WTC11 (cell line): ENCODE measurements around the gene SVEP1. TPM values are rescaled to one million over a fixed set of nuclear protein-coding genes. Genes with fewer than 3 reads are reported as not detected.

Experiments
- ATAC-seq: fragments of 200-7000 bp; cut with Tn5 transposase; 2 replicates; pipeline ENCODE4 v1.10.0; 2021; ENCODE audit warnings: mild to moderate bottlenecking, moderate library complexity
- CTCF ChIA-PET: fragments of 300-600 bp; sonication (Branson Sonifier 250); formaldehyde crosslinking; loops from one replicate; lab custom pipeline; 2021; ENCODE audit warnings: antibody characterized with exemption; lab: Charles Lee
- POLR2A ChIA-PET: fragments of 350-600 bp; sonication (Branson Sonifier 250); formaldehyde crosslinking; loops from one replicate; lab custom pipeline; 2021; ENCODE audit warnings: antibody characterized with exemption; lab: Charles Lee
- DNase-seq: peaks from one replicate; pipeline ENCODE4 v3.0.0; 2021; ENCODE audit warnings: low spot score
- H3K27ac Mint-ChIP-seq: 2 replicates; pipeline ENCODE4 v1.8.0; 2021; ENCODE audit warnings: mixed read lengths
- H3K27me3 Mint-ChIP-seq: 2 replicates; pipeline ENCODE4 v1.8.0; 2021; ENCODE audit warnings: low read depth, mild to moderate bottlenecking, moderate library complexity, mixed read lengths
- H3K36me3 Mint-ChIP-seq: 2 replicates; pipeline ENCODE4 v1.8.0; 2021; ENCODE audit warnings: mixed read lengths
- H3K4me1 Mint-ChIP-seq: 2 replicates; pipeline ENCODE4 v1.8.0; 2022; ENCODE audit warnings: mixed read lengths
- H3K4me3 Mint-ChIP-seq: 2 replicates; pipeline ENCODE4 v1.8.0; 2021; ENCODE audit warnings: mild to moderate bottlenecking, moderate library complexity, mixed read lengths
- H3K9me3 Mint-ChIP-seq: 2 replicates; pipeline ENCODE4 v1.8.0; 2021; ENCODE audit warnings: mixed read lengths
- ATF1 ChIP-seq: sonication (generic); formaldehyde crosslinking; IDR thresholded peaks from 2 replicates; pipeline ENCODE4 v1.8.1; 2023; ENCODE audit warnings: mild to moderate bottlenecking, moderate library complexity, missing genetic modification reagents
- CREM ChIP-seq: sonication (generic); formaldehyde crosslinking; IDR thresholded peaks from 2 replicates; pipeline ENCODE4 v1.8.1; 2022; ENCODE audit warnings: mild to moderate bottlenecking, missing genetic modification reagents, moderate library complexity
- ELF4 ChIP-seq: sonication (generic); formaldehyde crosslinking; IDR thresholded peaks from 2 replicates; pipeline ENCODE4 v1.8.1; 2022; ENCODE audit warnings: low read depth, mild to moderate bottlenecking, moderate library complexity, missing genetic modification reagents
- ERG ChIP-seq: fragments of 250-450 bp; sonication (Bioruptor Pico); IDR thresholded peaks from 2 replicates; pipeline ENCODE4 v1.8.0; 2021; ENCODE audit warnings: mild to moderate bottlenecking
- IRF2 ChIP-seq: sonication (generic); formaldehyde crosslinking; IDR thresholded peaks from 2 replicates; pipeline ENCODE4 v1.8.0; 2022; ENCODE audit warnings: low read depth, missing genetic modification reagents, borderline replicate concordance
- KAT7 ChIP-seq: sonication (generic); formaldehyde crosslinking; IDR thresholded peaks from 2 replicates; pipeline ENCODE4 v1.8.1; 2023; ENCODE audit warnings: missing genetic modification reagents, mild to moderate bottlenecking, borderline replicate concordance
- MYBL2 ChIP-seq: sonication (generic); formaldehyde crosslinking; IDR thresholded peaks from 2 replicates; pipeline ENCODE4 v1.8.1; 2023; ENCODE audit warnings: mild to moderate bottlenecking, moderate library complexity, missing genetic modification reagents
- RELA ChIP-seq: sonication (generic); formaldehyde crosslinking; IDR thresholded peaks from 2 replicates; pipeline ENCODE4 v1.8.1; 2022; ENCODE audit warnings: missing genetic modification reagents, mild to moderate bottlenecking, borderline replicate concordance
- SP1 ChIP-seq: sonication (generic); formaldehyde crosslinking; conservative IDR thresholded peaks from 2 replicates; pipeline ENCODE4 v1.8.1; 2022; ENCODE audit warnings: missing genetic modification reagents
- STAT6 ChIP-seq: sonication (generic); formaldehyde crosslinking; conservative IDR thresholded peaks from 2 replicates; pipeline ENCODE4 v1.8.1; 2023; ENCODE audit warnings: mild to moderate bottlenecking, low read depth, missing genetic modification reagents, moderate library complexity
- TCF7 ChIP-seq: sonication (generic); formaldehyde crosslinking; IDR thresholded peaks from 2 replicates; pipeline ENCODE4 v1.8.0; 2022; ENCODE audit warnings: mild to moderate bottlenecking, low read depth, missing genetic modification reagents, moderate library complexity
- USF2 ChIP-seq: sonication (generic); formaldehyde crosslinking; IDR thresholded peaks from 2 replicates; pipeline ENCODE4 v1.8.1; 2023; ENCODE audit warnings: mild to moderate bottlenecking, missing genetic modification reagents, moderate library complexity
- ZBTB21 ChIP-seq: sonication (generic); formaldehyde crosslinking; IDR thresholded peaks from 2 replicates; pipeline ENCODE4 v1.8.1; 2023; ENCODE audit warnings: mild to moderate bottlenecking, missing genetic modification reagents, borderline replicate concordance
- ZNF512 ChIP-seq: sonication (generic); formaldehyde crosslinking; IDR thresholded peaks from 2 replicates; pipeline ENCODE4 v1.8.1; 2022; ENCODE audit warnings: missing genetic modification reagents, borderline replicate concordance
- ZNF532 ChIP-seq: fragments of 250-450 bp; sonication (Bioruptor Pico); IDR thresholded peaks from 2 replicates; pipeline ENCODE4 v1.9.0; 2021; ENCODE audit warnings: mild to moderate bottlenecking, borderline replicate concordance
- total RNA-seq: library from RNA; stranded (reverse); gene quantifications from 3 replicates; pipeline ENCODE4 v1.2.3, GENCODE V29; 2021

Gene SVEP1
- total RNA-seq, 1 experiment from 2014 or later: 0.74 TPM

GRCh38 chr9:110447476-110447875, 132.1 kb downstream of the SVEP1 start:
- no peak for TF ChIP-seq MYBL2 (CRISPR knock-in tag)
- TF ChIP-seq RELA: no peak
- no peak for TF ChIP-seq ZBTB21 (CRISPR knock-in tag)
- TF ChIP-seq ZNF512 (CRISPR knock-in tag): no peak
- TF ChIP-seq IRF2 (CRISPR knock-in tag): no peak
- TF ChIP-seq ERG (CRISPR knock-in tag): no peak
- no peak for DNase-seq
- peaks cover 21% of the 10 kb centered on the region for H3K9me3 Mint-ChIP-seq
- no peak overlapping the region for H3K4me3 Mint-ChIP-seq
- no peak overlapping the region for H3K27ac Mint-ChIP-seq
- ATAC-seq: no peak
- H3K27me3 Mint-ChIP-seq: no peaks in the 10 kb centered on the region; the same call in 1 of the 2 replicates
- ChIA-PET POLR2A (no interaction called here), CTCF (no interaction called here)
- no peaks in the 10 kb centered on the region for H3K4me1 Mint-ChIP-seq
- peaks cover 9% of the 10 kb centered on the region for H3K36me3 Mint-ChIP-seq

- Mint-ChIP-seq H3K27me3 (no peaks in the 10 kb centered on the region; the same call in 1 of the 2 replicates), H3K4me1 (no peaks in the 10 kb centered on the region), H3K36me3 (peaks cover 9% of the 10 kb centered on the region), H3K9me3 (peaks cover 21% of the 10 kb centered on the region), H3K4me3 (no peak overlapping the region), H3K27ac (no peak overlapping the region)
- ATAC-seq (no peak), DNase-seq (no peak)
- no peak for TF ChIP-seq ERG (CRISPR knock-in tag)
- TF ChIP-seq CREM (CRISPR knock-in tag): no peak
- no peak for TF ChIP-seq USF2 (CRISPR knock-in tag)
- no peak for TF ChIP-seq TCF7 (CRISPR knock-in tag)
- TF ChIP-seq STAT6 (CRISPR knock-in tag): no peak
- CTCF ChIA-PET: interaction anchor here (1.2 kb wide), 1 partner anchor 19 kb away, joined by 3 read pairs; no protein-coding TSS in a partner anchor
- POLR2A ChIA-PET: no interaction called here
Observed at GRCh38 chr9:110446171-110446570, 133.4 kb downstream of the SVEP1 start.

GRCh38 chr9:110444911-110445310, 134.6 kb downstream of the SVEP1 start:
- CTCF ChIA-PET: no interaction called here
- no peak for TF ChIP-seq ELF4 (CRISPR knock-in tag)
- no peak for TF ChIP-seq SP1 (CRISPR knock-in tag)
- TF ChIP-seq ATF1 (CRISPR knock-in tag): no peak
- no peak for TF ChIP-seq ZNF532 (CRISPR knock-in tag)
- no peak for TF ChIP-seq KAT7 (CRISPR knock-in tag)

More at GRCh38 chr9:110444911-110445310, 134.6 kb downstream of the SVEP1 start:
- Mint-ChIP-seq H3K9me3 (peaks cover 21% of the 10 kb centered on the region), H3K4me1 (no peaks in the 10 kb centered on the region), H3K36me3 (peaks cover 9% of the 10 kb centered on the region), H3K27me3 (no peaks in the 10 kb centered on the region; the same call in 1 of the 2 replicates), H3K4me3 (no peak overlapping the region), H3K27ac (no peak overlapping the region)
- DNase-seq (no peak), ATAC-seq (no peak)
- POLR2A ChIA-PET: no interaction called here
